Testis (tissue), 3 donors: ENCODE data around the gene XIRP2. TPM values are rescaled to one million over a fixed set of nuclear protein-coding genes. Genes with fewer than 3 reads are reported as not detected.

Experiments used
- DNase-seq: peaks from one replicate; pipeline ENCODE4 v3.0.0-alpha.2; 2019
- H3K27ac ChIP-seq, 2 donors: fragments of 200-600 bp; sonication (generic); one replicate each; pipeline ENCODE4 v1.5.1; 2019
- H3K27me3 ChIP-seq: fragments of 200-600 bp; sonication (generic); one replicate; pipeline ENCODE4 v1.5.1; 2019
- H3K36me3 ChIP-seq: fragments of 200-600 bp; sonication (generic); one replicate; pipeline ENCODE4 v1.5.1; 2017; ENCODE audit warnings: low read depth; ENCODE audit errors: missing control alignments
- H3K4me1 ChIP-seq: fragments of 200-600 bp; sonication (generic); one replicate; pipeline ENCODE4 v1.5.1; 2019
- H3K4me3 ChIP-seq, 2 donors: fragments of 200-600 bp; sonication (generic); one replicate each; pipeline ENCODE4 v1.5.1; 2017 to 2019
- H3K9me3 ChIP-seq: fragments of 200-600 bp; sonication (generic); one replicate; pipeline ENCODE4 v1.5.1; 2017
- CTCF ChIP-seq, 3 experiments: fragments of 450-650 bp in 2 of 3; fragments of 200-600 bp in 1 of 3; sonication (generic) in 1 of 3; IDR thresholded peaks; one replicate each; pipeline ENCODE4 v1.5.1; 2016 to 2019; ENCODE audit warnings: antibody characterized with exemption in 3 of 3, mild to moderate bottlenecking in 2 of 3, moderate library complexity in 1 of 3
- POLR2A ChIP-seq: fragments of 450-650 bp; IDR thresholded peaks from one replicate; pipeline ENCODE4 v1.6.1; 2017; ENCODE audit warnings: antibody characterized with exemption, mild to moderate bottlenecking, moderate library complexity
- WGBS, 2 donors: methylation state at CpG; one replicate each; pipeline ENCODE4 v1.1.5; 2018; 5-methylcytosine and 5-hydroxymethylcytosine counted together
- intact Hi-C: fragments of 100-400 bp; cut with DNase I; formaldehyde crosslinking; loops from one replicate; pipeline ENCODE4 v1.15.1; 2023; ENCODE audit warnings: low total_unique reads
- polyA plus RNA-seq: library from polyadenylated mRNA; stranded (reverse); fragments of 350-450 nt; fragmentation: Illumina TruSeq; extraction: RNeasy Lipid Tissue Mini Kit (QIAGEN cat#74804); gene quantifications from one replicate; pipeline ENCODE4 v1.2.3, GENCODE V29; 2014; ENCODE audit warnings: low read depth, low replicate concordance; ENCODE audit not compliant: insufficient read depth
- total RNA-seq, 2 donors: library from RNA; depleted of rRNA; stranded (reverse); fragments of >200 nt; gene quantifications; one replicate each; pipeline ENCODE4 v1.2.3, GENCODE V29; 2016

XIRP2 gene
- total and polyA plus RNA-seq, 3 donors from 2014 or later = 1.1 to 5.9 (median 3.9) TPM

GRCh38 chr2:167115541-167115940 lies 227.3 kb downstream of the XIRP2 start:
- no peak for DNase-seq
- no peaks in the 10 kb centered on the region for H3K27me3 ChIP-seq
- no peak for TF ChIP-seq POLR2A
- TF ChIP-seq CTCF (IDR thresholded peaks at IDR 0.05) = no peak
- no peaks in the 10 kb centered on the region for H3K9me3 ChIP-seq
- no peak overlapping the region for H3K4me3 ChIP-seq
- intact Hi-C loops = no loop called here
- no peaks in the 10 kb centered on the region for H3K4me1 ChIP-seq
- no peaks in the 10 kb centered on the region for H3K36me3 ChIP-seq
- no peak overlapping the region for H3K27ac ChIP-seq

- Histone ChIP-seq H3K4me1 (no peaks in the 10 kb centered on the region), H3K27me3 (no peaks in the 10 kb centered on the region), H3K4me3 (no peak overlapping the region), H3K27ac (no peak overlapping the region), H3K36me3 (no peaks in the 10 kb centered on the region), H3K9me3 (no peaks in the 10 kb centered on the region)
- intact Hi-C loops = no loop called here
- 51 to 53% methylated on average over 2 of the region's 2 CpGs for WGBS, 2 donors
- TF ChIP-seq POLR2A (no peak), CTCF (IDR thresholded peaks at IDR 0.05) (no peak)
- DNase-seq = no peak
These were observed 234.1 kb downstream of the XIRP2 start for GRCh38 chr2:167122389-167122788.

- no peaks in the 10 kb centered on the region for H3K27me3 ChIP-seq
- 88 to 90% methylated on average over 3 of the region's 3 CpGs for WGBS, 2 donors
- no peaks in the 10 kb centered on the region for H3K36me3 ChIP-seq
- H3K27ac ChIP-seq = no peak overlapping the region
- TF ChIP-seq CTCF (IDR thresholded peaks at IDR 0.05) (no peak), POLR2A (no peak)
- no peaks in the 10 kb centered on the region for H3K9me3 ChIP-seq
- no peak for DNase-seq
- no peak overlapping the region for H3K4me3 ChIP-seq
- intact Hi-C loops = no loop called here
- no peaks in the 10 kb centered on the region for H3K4me1 ChIP-seq
These were observed 237.9 kb downstream of the XIRP2 start for GRCh38 chr2:167126165-167126564.

- intact Hi-C loops = no loop called here
- H3K27ac ChIP-seq = no peak overlapping the region
- H3K4me3 ChIP-seq = no peak overlapping the region
- H3K4me1 ChIP-seq = no peaks in the 10 kb centered on the region
- no peaks in the 10 kb centered on the region for H3K27me3 ChIP-seq
- 20 to 34% methylated on average over 1 of the region's 1 CpG for WGBS, 2 donors
- H3K9me3 ChIP-seq = no peaks in the 10 kb centered on the region
- no peaks in the 10 kb centered on the region for H3K36me3 ChIP-seq
- TF ChIP-seq CTCF (IDR thresholded peaks at IDR 0.05) = no peak
- TF ChIP-seq POLR2A = no peak
- no peak for DNase-seq
These were observed 238.9 kb downstream of the XIRP2 start for GRCh38 chr2:167127135-167127534.

- Histone ChIP-seq H3K4me3 (no peak overlapping the region), H3K36me3 (no peaks in the 10 kb centered on the region), H3K27me3 (no peaks in the 10 kb centered on the region), H3K27ac (no peak overlapping the region), H3K9me3 (no peaks in the 10 kb centered on the region), H3K4me1 (no peaks in the 10 kb centered on the region)
- DNase-seq = no peak
- intact Hi-C loops = no loop called here
- 88 to 89% methylated on average over 9 of the region's 9 CpGs for WGBS, 2 donors
- no peak for TF ChIP-seq POLR2A
- no peak for TF ChIP-seq CTCF (IDR thresholded peaks at IDR 0.05)
These were observed 239.8 kb downstream of the XIRP2 start for GRCh38 chr2:167128130-167128529.
